ENCODE results near the gene CMTR2. TPM values are rescaled to one million over a fixed set of nuclear protein-coding genes. Genes with fewer than 3 reads are reported as not detected.

The CMTR2 gene
- total RNA-seq, 1 experiment from 2014 or later, result 15.5 TPM

GRCh38 chr16:71258372-71258771 lies 30.8 kb downstream of the CMTR2 start:
- Histone ChIP-seq H3K23ac (ENCODE audit: insufficient read length, low read depth, low read length) (no peak overlapping the region), H3K4me2 (ENCODE audit: insufficient read depth, insufficient read length, low read length) (no peak overlapping the region), H3K18ac (ENCODE audit: insufficient read length, low read depth, low read length) (no peak overlapping the region), H3K27ac (ENCODE audit: insufficient read length, low read depth, low read length) (no peak overlapping the region), H3K9ac (ENCODE audit: extremely low read depth, insufficient read length, low read length) (no peak overlapping the region), H4K20me1 (ENCODE audit: control insufficient read depth, insufficient read depth, insufficient read length) (no peaks in the 10 kb centered on the region), H3K14ac (ENCODE audit: insufficient read depth, low read length) (no peak overlapping the region), H3K56ac (ENCODE audit: insufficient read length, low read depth, low read length) (no peak overlapping the region), H4K91ac (ENCODE audit: insufficient read length, low read depth, low read length) (no peak overlapping the region), H2BK120ac (ENCODE audit: low read depth, low read length, poor library complexity, severe bottlenecking) (no peak overlapping the region), H3K9me3 (ENCODE audit: control insufficient read depth, low read depth, low read length) (no peaks in the 10 kb centered on the region), H2AFZ (ENCODE audit: low read length) (no peak overlapping the region), H2BK15ac (ENCODE audit: low read depth, low read length) (no peak overlapping the region), H4K8ac (replicated peaks; ENCODE audit: insufficient read length, low read depth, low read length) (no peak overlapping the region), H3K79me2 (ENCODE audit: insufficient read depth, low read length) (no peaks in the 10 kb centered on the region), H3K4ac (ENCODE audit: low read depth, low read length) (no peak overlapping the region), H3K79me1 (ENCODE audit: insufficient read depth, low read depth, low read length, poor library complexity, severe bottlenecking) (no peaks in the 10 kb centered on the region), H2BK20ac (ENCODE audit: low read depth, low read length, poor library complexity, severe bottlenecking) (no peak overlapping the region), H3K27me3 (ENCODE audit: insufficient read depth, low read length) (no peaks in the 10 kb centered on the region), H3K23me2 (ENCODE audit: insufficient read length, low read depth, low read length, poor library complexity, severe bottlenecking) (no peaks in the 10 kb centered on the region), H2BK12ac (ENCODE audit: insufficient read length, low read depth, low read length) (no peak overlapping the region), H2AK5ac (ENCODE audit: insufficient read length, low read length) (no peak overlapping the region), H3K4me1 (ENCODE audit: insufficient read depth, low read length) (peaks cover 4% of the 10 kb centered on the region; the same call in 1 of the 2 replicates), H4K5ac (ENCODE audit: insufficient read length, low read depth, low read length) (no peak overlapping the region), H3T11ph (ENCODE audit: low read length) (no peak overlapping the region), H2BK5ac (ENCODE audit: insufficient read length, low read length) (no peak overlapping the region)
- WGBS (ENCODE audit: extremely low coverage, insufficient read length, low lambda C conversion rate), result no CpG with 5 or more reads among the region's 1 CpG
- Mint-ChIP-seq H3K36me3 (ENCODE audit: insufficient read depth in 1 of 3, low read depth in 3 of 3) (no peaks in the 10 kb centered on the region), H3K27me3 (ENCODE audit: low read depth) (no peaks in the 10 kb centered on the region), H3K9me3 (no peaks in the 10 kb centered on the region), H3K4me3 (no peak overlapping the region), H3K4me1 (peaks cover 9 to 12% of the 10 kb centered on the region in 2 experiments), H3K27ac (no peak overlapping the region)
- no peak for DNase-seq
- TF ChIP-seq CTCF (conservative IDR thresholded peaks at IDR 0.05), result no peak

All from H9 (cell line).